Measurements from ENCODE around the gene WDR33. TPM values are rescaled to one million over a fixed set of nuclear protein-coding genes. Genes with fewer than 3 reads are reported as not detected.

Gene WDR33
- total and polyA plus RNA-seq, 2 of the 13 experiments (the other 11 are each of a cell fraction or from before 2014, with no cell fraction given) = 54.9 to 78.2 TPM

DNA sequence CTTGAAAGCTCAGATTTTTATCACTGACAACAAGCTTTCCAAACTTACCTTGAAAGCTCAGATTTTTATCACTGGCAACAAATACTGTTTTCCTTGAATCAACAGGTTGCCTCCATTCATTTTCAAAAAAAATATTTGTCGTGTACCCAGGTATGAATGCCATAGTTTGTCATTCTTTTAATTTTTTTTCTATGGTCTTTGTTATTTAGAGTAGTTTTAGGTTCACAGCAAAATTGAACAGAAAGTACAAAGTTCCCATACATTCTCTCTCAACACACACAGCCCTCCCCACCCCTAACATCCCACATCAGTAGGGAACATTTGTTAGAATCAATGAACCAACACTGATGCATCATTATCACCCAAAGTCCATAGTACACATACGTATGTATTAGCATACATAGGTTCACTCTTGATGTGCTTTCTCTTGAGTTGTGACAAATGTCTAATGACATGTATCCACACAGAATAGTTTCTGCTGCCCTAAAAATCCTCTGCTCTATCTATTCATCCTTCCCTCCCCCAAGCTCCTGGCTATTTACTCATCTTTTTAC lies 25.9 kb downstream of the WDR33 start (continued):
- TF ChIP-seq, protein P1, sequence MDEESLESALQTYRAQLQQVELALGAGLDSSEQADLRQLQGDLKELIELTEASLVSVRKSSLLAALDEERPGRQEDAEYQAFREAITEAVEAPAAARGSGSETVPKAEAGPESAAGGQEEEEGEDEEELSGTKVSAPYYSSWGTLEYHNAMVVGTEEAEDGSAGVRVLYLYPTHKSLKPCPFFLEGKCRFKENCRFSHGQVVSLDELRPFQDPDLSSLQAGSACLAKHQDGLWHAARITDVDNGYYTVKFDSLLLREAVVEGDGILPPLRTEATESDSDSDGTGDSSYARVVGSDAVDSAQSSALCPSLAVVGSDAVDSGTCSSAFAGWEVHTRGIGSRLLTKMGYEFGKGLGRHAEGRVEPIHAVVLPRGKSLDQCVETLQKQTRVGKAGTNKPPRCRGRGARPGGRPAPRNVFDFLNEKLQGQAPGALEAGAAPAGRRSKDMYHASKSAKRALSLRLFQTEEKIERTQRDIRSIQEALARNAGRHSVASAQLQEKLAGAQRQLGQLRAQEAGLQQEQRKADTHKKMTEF (CRISPR knock-in tag; IDR thresholded peaks at IDR 0.05) = peak; percentile 36; the same call in 1 of the 2 replicates
- TF ChIP-seq PHF8 (CRISPR knock-in tag; IDR thresholded peaks at IDR 0.05) (no peak), ZSCAN20 (CRISPR knock-in tag; IDR thresholded peaks at IDR 0.05; ENCODE audit: borderline replicate concordance) (no peak), SMARCE1 (IDR thresholded peaks at IDR 0.05; ENCODE audit: borderline replicate concordance) (no peak), POLR2AphosphoS2 (IDR thresholded peaks at IDR 0.05; ENCODE audit: low read depth, low read length) (no peak), TBX3 (IDR thresholded peaks at IDR 0.05; ENCODE audit: borderline replicate concordance) (peak; percentile 90), TEAD3 (CRISPR knock-in tag; optimal IDR thresholded peaks at IDR 0.05; ENCODE audit: borderline replicate concordance) (peak; percentile 86), ZNF17 (CRISPR knock-in tag; IDR thresholded peaks at IDR 0.05) (no peak), DR1 (CRISPR knock-in tag; IDR thresholded peaks at IDR 0.05) (no peak), ESRRA (CRISPR knock-in tag; IDR thresholded peaks at IDR 0.05; ENCODE audit: low read depth) (0 out of 2 replicates have a peak, but pooled peaks have one; percentile 59), KDM2A (CRISPR knock-in tag; IDR thresholded peaks at IDR 0.05; ENCODE audit: borderline replicate concordance, low read depth) (no peak), KLF11 (CRISPR knock-in tag; IDR thresholded peaks at IDR 0.05) (no peak), KDM5A (IDR thresholded peaks at IDR 0.05; ENCODE audit: borderline replicate concordance, low read length) (peak; percentile 56; the same call in 1 of the 2 replicates), ZNF326 (CRISPR knock-in tag; IDR thresholded peaks at IDR 0.05; ENCODE audit: borderline replicate concordance) (no peak), SSRP1 (CRISPR knock-in tag; IDR thresholded peaks at IDR 0.05) (no peak), ZNF430 (CRISPR knock-in tag; IDR thresholded peaks at IDR 0.05) (peak; percentile 22; the same call in 1 of the 2 replicates), CCAR2 (optimal IDR thresholded peaks at IDR 0.05; ENCODE audit: low read depth, low read length) (no peak), PHF5A (CRISPR knock-in tag; IDR thresholded peaks at IDR 0.05; ENCODE audit: low read depth, unreplicated experiment) (peak; percentile 31), MZF1 (CRISPR knock-in tag; IDR thresholded peaks at IDR 0.05; ENCODE audit: borderline replicate concordance) (no peak)
- TF ChIP-seq, protein P2, sequence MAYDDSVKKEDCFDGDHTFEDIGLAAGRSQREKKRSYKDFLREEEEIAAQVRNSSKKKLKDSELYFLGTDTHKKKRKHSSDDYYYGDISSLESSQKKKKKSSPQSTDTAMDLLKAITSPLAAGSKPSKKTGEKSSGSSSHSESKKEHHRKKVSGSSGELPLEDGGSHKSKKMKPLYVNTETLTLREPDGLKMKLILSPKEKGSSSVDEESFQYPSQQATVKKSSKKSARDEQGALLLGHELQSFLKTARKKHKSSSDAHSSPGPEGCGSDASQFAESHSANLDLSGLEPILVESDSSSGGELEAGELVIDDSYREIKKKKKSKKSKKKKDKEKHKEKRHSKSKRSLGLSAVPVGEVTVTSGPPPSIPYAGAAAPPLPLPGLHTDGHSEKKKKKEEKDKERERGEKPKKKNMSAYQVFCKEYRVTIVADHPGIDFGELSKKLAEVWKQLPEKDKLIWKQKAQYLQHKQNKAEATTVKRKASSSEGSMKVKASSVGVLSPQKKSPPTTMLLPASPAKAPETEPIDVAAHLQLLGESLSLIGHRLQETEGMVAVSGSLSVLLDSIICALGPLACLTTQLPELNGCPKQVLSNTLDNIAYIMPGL (CRISPR knock-in tag; IDR thresholded peaks at IDR 0.05; ENCODE audit: borderline replicate concordance in 1 of 2, low read depth in 1 of 2) = peak; percentile 24 to 33; a peak in 1 of 4 replicates
- TF ChIP-seq, protein P3, sequence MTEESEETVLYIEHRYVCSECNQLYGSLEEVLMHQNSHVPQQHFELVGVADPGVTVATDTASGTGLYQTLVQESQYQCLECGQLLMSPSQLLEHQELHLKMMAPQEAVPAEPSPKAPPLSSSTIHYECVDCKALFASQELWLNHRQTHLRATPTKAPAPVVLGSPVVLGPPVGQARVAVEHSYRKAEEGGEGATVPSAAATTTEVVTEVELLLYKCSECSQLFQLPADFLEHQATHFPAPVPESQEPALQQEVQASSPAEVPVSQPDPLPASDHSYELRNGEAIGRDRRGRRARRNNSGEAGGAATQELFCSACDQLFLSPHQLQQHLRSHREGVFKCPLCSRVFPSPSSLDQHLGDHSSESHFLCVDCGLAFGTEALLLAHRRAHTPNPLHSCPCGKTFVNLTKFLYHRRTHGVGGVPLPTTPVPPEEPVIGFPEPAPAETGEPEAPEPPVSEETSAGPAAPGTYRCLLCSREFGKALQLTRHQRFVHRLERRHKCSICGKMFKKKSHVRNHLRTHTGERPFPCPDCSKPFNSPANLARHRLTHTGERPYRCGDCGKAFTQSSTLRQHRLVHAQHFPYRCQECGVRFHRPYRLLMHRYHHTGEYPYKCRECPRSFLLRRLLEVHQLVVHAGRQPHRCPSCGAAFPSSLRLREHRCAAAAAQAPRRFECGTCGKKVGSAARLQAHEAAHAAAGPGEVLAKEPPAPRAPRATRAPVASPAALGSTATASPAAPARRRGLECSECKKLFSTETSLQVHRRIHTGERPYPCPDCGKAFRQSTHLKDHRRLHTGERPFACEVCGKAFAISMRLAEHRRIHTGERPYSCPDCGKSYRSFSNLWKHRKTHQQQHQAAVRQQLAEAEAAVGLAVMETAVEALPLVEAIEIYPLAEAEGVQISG (CRISPR knock-in tag; IDR thresholded peaks at IDR 0.05) = no peak
- TF ChIP-seq, protein P4, sequence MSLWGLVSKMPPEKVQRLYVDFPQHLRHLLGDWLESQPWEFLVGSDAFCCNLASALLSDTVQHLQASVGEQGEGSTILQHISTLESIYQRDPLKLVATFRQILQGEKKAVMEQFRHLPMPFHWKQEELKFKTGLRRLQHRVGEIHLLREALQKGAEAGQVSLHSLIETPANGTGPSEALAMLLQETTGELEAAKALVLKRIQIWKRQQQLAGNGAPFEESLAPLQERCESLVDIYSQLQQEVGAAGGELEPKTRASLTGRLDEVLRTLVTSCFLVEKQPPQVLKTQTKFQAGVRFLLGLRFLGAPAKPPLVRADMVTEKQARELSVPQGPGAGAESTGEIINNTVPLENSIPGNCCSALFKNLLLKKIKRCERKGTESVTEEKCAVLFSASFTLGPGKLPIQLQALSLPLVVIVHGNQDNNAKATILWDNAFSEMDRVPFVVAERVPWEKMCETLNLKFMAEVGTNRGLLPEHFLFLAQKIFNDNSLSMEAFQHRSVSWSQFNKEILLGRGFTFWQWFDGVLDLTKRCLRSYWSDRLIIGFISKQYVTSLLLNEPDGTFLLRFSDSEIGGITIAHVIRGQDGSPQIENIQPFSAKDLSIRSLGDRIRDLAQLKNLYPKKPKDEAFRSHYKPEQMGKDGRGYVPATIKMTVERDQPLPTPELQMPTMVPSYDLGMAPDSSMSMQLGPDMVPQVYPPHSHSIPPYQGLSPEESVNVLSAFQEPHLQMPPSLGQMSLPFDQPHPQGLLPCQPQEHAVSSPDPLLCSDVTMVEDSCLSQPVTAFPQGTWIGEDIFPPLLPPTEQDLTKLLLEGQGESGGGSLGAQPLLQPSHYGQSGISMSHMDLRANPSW (CRISPR knock-in tag; IDR thresholded peaks at IDR 0.05; ENCODE audit: borderline replicate concordance) = 0 out of 2 replicates have a peak, but pooled peaks have one; percentile 46
